GM18499 (cell line): ENCODE results near the gene ATP7B.

Source experiments
- ATAC-seq: cut with Tn5 transposase; IDR thresholded peaks from one replicate; pipeline ENCODE4 v1.9.1; 2021; ENCODE audit warnings: moderate number of reproducible peaks; ENCODE audit not compliant: insufficient read depth, unreplicated experiment

The ATP7B gene

DNA sequence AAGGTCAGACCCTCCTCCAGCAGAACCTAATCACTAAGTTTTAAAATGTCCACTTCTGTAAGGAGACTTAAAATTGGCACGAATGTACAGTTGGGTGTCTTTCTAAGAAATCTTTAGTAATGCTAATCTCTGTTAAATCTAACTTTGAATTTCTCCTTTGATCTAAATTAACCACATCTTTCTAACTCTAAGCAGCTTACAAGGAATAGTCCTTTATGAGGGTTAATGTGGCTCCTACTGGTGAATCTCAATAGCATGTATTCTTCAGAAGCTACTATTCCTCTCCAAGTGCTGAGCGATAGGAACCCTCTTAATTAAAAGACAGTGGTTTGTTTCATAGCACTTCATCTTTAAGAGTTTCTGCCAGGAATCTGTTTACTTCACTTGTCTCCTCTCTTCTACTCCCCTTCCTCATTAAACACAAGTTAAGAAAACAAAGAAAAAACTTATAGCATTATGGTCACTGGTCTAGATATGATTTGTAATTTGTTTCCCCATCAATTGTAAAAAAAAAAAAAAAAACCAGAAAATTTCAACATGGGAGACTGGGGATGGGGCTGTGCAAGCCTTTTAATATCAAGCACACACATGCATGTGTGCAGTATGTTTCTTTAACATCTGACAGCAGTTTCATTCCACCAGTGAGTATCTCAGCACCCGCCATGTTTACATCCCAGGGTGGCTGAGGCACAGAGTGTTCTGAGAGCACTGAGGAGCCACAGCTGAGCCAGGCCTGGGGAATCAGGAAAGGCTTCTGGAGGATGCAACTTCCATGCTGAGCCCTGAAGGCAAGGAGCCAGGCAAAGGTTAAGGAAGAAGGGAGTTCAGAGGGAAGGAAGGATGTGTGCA lies 57.7 kb downstream of the ATP7B start:
- ATAC-seq, result no peak

DNA sequence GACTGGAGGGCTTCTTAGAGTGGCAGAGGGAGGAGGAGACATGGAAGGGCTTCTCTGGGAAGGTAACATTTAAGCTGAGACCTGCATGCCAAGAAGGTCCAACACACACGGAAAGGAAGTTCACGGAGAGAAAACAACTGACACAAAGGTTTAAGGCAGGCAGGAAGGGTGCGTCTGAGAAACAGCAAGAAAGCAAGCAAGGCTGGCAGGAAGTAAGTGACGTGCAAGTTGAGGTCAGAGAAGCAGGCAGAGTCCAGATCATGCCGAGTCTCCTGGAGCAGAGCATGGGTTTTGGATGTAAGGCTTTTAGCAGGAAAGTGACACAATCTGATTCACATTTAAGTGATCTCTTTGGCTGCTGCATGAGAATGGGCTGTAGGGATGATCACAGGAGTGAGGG lies 60.5 kb downstream of the ATP7B start:
- ATAC-seq, result no peak

DNA sequence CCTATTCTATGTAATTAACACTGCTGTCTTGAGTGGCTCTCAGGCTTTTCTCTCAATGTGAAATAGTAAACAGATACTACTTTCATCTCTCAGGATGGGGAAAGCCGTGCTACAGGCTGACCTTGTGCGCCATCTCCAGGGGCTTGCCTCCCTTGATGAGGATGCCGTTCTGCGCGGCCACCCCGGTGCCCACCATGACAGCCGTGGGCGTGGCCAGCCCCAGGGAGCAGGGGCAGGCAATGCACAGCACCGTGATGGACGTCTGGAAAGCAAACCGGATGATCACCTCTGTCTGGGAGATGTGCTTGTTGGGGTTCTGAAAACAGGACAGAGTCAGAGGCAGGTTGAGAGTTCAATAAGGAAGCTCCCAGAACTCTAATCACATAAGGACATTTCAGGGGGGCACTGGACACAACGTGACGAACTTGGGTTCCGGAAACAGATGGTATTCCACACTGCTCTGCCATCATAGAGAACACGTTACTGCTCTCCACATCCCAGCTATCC lies 65.0 kb downstream of the ATP7B start:
- ATAC-seq, result no peak

DNA sequence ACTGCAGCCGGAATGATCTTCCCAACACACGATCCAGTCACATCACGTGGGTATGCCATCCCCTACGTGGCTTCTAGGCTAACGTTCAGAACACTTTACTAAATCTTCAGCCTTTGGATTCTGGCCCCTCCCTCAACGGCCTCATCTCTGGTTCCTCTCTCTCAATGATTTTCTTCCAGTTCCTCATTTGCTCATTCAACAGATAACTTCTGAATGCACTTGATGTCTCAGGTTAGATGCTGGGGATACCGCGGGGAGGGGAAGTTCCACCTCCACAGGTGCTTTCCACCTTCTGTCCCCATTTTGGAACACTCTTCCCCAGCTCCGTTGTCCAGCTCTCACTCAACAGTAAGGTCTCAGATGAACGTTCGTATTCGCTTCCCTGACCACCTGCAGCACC lies 66.1 kb downstream of the ATP7B start:
- ATAC-seq, result no peak

DNA sequence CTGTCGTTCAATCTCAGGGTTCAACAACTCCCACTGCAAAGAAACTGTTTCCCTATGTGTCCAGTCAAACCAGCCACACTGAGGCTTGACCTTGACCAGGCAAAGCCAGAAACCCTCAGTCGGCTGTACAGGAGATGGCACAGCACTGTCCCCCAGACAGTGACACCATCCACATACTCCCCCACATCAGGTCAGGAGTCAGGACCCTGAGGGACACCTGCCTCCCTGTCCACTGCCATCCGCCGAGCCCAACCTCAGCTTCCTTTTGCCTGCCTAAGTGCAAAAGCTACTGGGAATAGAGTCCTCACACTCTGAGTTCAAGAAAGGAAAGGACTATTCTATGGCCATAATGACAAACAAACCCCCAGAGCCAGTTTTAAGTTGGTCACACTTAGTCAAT lies 66.8 kb downstream of the ATP7B start:
- no peak for ATAC-seq

DNA sequence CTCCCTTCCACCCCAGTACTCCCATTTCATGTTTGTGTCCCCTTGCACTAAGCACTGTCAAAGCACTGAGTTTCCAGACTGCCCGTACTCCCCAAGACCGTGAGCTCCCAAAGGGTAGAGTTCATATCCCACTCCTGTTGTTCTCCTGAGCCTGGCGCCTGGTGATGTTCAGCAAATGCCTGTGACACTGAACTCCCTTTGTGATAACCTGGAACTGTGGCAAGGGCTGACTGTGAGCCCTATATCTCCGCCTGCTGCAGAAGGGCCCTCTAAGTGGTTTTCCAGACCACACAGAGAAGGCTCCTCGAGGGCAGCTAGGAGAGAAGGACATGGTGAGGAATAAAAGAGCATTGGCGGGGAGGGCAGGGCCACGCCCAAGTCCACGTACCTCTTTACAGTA lies 67.5 kb downstream of the ATP7B start:
- ATAC-seq, result no peak

DNA sequence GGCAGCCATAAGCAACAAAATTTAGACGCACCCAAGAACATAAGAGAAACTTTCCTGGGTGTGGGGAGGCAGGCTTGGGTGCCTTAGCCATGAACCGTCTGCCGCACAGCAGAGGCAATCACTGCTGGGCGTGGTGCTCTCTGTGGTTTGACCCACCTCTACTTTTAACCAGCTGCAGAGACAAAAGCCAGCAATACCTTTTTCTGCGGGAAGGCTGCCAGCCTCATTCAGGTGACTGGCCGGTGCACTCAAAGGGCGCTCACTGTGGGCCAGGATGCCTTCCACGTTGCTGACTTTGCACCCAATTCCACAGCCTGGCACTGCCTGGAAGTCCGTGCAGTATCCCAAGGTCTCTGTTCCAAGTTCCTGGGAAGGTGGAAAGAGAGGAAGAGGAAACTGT lies 69.1 kb downstream of the ATP7B start:
- no peak for ATAC-seq

DNA sequence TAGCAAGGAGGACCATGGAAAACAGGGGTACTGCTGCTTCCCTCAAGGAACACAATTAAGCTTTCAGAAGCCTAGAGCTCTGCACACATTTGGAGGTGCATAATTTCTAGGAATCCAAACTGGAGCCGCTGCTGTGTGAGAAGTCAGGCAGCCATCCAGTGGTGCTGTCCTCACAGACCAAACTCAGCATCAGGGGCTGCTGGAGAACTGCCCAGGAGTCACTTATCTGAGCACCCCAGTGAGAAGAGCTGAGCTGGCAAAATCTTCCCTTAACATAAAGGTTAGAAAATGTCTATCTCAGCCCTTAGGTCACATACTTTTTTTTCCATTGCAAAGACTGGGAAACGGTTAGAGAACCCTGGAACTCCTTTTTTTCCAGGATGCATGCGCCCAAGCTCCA lies 72.8 kb downstream of the ATP7B start:
- ATAC-seq, result no peak

DNA sequence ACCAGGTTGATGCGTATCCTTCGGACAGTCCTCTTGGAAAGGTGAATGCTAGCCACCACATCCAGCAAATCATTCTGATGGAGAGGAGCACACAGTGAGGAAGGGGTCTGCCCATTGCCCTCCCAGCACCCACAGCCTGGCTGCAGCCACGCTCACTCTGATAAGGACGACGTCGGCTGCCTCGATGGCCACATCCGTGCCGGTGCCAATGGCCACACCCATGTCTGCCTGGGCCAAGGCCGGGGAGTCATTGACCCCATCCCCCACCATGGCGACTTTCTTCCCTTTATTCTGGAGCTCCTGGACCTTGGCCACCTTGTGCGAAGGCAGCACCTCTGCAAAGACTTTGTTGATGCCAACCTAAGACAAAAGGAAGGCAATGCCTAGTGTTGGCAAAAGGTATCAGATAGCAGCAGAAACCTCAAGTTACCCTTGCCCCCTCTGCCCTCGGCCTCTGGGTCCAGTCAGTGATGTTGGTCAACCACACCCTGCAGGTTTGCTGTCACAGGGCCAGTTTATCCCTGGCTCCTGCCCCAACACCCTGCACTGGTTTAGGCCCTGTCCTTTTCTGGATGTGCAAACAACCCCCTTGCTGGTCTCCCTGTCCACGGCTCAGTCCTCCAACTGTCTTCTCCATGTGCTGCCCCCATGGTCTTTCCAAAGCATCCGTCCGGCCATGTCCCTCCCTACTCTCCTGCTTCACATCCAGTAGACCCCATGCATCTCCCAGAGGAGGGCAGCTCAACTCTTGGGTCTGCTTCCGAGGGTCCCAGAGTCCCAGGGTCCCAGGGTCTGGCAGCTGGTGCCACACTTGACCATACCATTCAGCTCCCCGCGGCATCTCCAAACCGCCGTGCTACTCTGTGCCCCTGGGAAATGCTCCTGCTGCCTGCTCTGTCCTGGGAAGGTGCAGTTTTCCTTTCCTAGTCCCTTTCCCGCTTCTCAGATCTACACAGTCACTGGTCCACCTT lies 73.6 kb downstream of the ATP7B start:
- no peak for ATAC-seq

DNA sequence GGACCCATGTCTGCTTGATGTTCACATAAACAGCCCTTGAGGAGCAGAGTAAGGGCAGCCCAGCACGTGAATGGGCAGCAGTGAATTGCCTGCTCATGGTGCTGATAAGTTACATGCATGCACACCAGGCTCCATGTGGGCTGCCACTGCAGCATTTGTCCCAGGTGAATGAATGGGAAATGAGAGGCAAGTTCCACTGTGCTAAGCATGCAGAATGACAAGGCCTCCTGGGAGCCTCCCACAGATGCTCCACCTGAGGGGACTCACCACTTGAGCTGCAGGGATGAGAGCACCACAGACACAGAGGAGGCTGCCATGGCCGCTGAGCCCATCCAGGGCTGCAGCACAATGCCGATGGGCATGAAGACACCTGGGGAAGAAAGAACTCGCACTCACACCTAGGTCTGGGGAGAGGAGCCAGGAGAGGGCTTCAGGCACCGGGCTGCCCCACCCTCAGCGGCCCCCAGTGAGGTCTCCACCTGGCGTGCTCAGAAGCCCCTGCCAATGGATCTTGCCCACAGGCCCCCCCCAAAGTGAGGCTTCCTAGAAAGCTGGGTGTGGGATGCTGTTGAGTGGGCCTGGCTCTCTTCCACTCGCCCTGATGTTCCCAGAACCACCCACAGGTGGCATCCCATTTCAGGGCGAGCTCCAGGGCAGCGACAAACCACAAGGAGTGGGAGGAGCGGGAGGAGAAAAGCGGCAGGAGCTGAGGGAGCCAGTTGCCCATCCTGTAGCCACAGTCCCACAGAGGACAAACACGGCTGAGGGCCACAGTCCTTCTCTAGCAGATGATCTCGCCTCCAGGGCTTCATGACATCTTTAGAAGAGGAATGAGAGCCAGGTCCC lies 75.7 kb downstream of the ATP7B start:
- no peak for ATAC-seq

DNA sequence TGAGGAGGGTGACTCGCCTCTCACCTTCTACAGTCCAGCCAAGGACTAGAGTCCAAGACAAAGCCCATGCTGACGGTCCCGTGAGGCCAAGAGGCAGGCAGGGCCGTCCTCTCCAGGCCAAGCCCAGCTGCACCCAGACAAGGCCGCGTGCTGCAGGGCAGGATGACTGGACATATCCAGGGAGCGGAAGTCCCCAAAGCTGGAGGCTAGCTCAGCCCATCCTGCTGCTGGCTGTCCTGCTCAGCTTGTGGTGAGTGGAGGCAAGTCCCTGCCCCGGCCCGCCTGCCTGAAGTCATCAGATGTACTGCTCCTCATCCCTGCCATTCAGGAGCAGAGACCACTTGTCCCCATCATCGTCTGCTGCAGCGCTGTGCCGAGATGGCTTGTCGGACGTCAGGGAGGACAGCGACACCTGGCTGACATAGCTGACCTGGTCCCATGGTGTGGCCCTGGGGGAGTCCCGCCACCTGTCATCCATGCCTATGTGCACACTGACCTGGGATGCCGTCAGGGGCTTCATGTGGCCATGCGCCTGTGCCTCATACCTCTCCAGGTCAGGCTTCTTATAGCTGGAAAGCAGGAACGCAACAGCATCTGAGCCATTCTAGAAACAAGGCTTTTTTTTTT lies 76.7 kb downstream of the ATP7B start:
- no peak for ATAC-seq

DNA sequence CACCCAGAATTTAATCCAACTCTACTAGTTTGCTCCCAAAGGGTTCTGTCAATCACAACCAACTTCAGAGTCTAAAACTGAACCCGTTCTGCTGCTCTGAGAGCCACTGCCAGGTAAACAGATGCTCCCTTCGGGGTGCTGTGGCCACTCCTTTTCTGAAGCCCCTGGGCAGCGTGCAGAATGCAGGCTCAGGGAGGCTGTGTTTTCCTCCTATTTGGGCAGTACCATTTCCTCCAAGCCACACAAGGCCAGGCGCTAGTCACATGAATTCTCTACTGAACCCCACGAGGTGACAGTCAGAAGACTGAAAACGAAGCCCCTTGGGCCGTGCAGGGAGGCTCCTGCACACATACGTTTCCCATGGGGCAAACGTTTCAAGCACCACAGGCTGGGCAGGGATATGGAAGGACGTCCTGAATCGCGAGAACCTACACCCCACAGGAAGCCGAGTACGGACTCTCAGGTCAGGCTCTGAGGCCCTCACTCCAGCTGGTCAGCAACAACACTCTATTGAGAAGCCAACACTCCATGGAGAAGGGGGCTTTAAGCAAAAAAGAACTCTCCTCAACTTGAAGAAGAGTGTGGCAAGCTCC lies 77.7 kb downstream of the ATP7B start:
- ATAC-seq, result no peak

DNA sequence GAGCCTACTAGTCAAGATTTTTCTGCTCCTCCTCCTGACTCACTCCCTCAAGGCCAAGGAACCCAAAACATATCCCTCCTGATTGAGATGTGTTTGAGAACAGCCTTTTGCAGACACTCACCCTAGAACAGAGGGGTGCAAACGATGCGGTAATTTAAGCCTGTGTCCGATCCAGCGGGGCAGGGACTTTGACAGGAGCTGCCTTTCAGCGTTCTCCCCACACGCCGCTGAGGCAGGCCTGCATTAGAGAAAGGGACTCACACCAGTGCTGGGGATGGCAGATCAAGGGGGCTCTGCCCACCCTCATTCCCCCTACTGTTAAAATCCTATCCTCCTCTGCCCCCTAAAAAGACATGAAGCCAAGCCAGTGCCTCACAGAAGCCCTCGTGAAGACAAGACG lies 79.0 kb downstream of the ATP7B start:
- ATAC-seq, result no peak

DNA sequence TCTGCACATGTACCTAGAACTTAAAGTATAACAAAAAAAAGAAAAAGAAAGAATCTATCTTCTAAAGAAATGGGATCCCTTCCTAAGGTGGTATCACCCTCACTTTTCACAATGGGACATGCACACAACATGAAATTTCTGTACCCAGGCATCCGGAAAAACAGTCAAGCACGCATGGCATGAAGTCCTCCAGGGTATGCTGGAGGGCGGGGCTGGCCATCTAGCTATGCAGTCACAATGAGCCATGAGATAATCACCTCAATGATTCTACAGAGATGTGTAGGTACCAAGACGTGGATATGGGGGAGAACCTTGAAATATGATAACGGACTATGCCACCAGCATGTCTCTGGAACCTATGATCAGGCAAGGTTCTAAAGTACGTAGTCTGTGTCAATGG lies 79.6 kb downstream of the ATP7B start:
- ATAC-seq, result no peak

DNA sequence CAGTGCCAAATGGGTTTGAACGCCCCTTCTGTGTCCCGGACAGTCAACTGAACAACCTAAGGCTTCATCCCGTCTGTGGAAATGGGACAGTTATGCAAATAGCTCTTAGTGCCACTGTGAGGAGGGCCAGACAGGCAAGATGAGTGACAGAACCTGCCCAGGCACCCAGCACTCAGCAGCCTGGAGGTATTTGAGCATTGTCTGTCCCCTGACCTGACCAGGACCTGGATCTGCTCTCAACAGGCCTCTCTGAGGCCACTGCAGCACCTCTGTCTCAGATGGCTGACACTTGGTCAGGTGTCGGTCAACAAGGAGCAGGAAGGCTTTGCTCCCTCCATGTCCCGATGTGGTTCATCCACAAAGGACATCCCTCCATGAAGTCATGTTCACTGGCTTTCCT lies 81.6 kb downstream of the ATP7B start:
- no peak for ATAC-seq

DNA sequence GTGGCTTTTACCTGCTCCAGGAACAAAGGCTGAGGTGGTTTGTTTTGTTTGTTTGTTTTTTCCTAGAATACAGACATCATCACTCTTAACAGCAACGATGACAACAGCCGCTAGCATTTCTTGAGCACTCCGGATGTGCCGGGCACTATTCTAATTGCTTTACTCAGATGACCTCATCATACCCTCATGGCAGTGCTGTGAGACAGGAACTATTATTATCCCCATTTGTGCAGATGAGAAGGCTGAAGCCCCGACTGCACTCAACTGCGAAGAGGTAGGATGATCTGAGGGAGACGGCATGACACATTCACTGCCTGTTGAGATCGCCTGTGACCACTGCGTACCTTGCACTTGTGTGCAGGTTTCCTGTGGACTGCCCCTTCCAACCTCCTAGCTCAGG lies 83.0 kb downstream of the ATP7B start:
- ATAC-seq, result no peak

DNA sequence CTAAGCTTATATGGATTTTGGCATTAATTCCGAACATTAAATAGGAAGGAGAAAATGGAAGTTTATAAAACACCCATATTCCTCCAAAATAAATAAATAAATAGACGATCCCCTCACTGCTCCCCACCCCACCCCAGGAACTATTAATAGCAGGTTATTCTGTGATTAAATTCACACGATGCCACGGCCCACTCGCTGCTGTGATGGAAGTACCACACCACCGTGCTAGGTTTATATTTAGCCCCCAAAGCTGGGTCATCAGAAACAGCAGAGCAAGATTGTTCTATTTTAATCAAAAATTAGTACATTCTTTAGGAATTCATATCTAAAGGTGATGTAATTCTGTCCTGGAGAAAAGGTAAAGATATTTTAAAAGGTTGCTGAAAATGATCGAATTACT lies 84.1 kb downstream of the ATP7B start:
- ATAC-seq, result no peak

DNA sequence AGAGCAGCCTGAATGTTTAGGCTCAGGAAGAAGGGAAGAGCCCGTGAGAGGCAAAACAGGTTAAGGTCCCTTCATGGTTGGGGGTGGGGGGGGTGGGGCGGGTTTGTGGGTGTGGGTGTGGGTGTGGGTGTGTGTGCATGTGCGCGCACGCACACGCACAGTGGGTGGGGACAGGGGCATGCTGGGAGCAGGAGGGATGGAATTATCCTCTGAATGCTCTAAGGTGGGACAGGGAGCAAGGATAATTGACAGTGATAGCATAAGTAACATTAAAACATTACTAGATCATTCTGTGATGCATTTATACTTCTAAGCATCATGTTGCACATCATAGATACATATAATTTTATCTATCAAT lies 84.7 kb downstream of the ATP7B start:
- ATAC-seq, result no peak

DNA sequence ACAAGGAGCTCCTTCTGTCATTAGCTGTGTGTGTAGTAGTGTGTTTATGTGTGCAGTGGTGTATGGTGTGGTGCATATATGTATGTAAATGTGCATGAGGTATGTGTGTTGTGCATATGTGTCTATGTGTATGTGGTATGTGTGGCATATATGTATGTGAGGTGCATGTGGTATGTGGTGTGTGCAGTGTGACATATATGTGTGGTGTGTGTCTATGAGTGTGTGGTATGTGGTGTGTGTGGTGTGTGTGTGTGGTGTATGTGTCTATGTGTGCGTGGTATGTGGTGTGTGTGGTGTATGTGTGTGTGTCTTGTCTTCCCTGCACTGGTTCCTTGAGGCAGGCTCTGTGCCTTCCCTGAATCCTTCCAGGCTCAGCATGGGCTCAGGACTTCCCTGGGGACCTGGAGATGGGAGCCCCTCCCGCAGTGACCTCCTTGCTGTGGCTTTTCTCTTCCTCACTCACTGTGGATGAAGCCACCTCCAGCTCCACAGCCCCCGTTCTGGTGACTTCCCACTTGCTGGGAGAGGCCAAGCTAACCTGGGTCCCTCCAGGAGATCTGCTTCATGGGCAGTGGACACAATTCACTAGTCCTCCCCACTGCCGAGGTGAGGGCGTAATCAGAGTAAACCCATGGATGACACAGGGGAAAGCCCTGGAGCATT lies 85.3 kb downstream of the ATP7B start:
- no peak for ATAC-seq
